Stimulated activated CD4-positive, alpha-beta T cell treated with anti-CD3 and anti-CD28 coated beads, TNF-alpha, amount 100 ng/mL, for 24 hours (primary cell): ENCODE measurements around the gene MBD3L3.
"Not testable (repeated sequence)": the region's sequence is repeated elsewhere in the genome, so short reads cannot be mapped to it uniquely, and the experiment has no call there.

Experiments used
- DNase-seq, 3 experiments: peaks; one replicate each; pipeline ENCODE4 v3.0.0-alpha.2; 2020; ENCODE audit warnings: low read depth in 3 of 3

Gene MBD3L3

GRCh38 chr19:7063764-7064418, 5.4 kb upstream of the MBD3L3 start:
- no peak for DNase-seq

GRCh38 chr19:7063339-7063738, 4.9 kb upstream of the MBD3L3 start:
- DNase-seq = no peak

- not testable (repeated sequence) for DNase-seq
Observed at GRCh38 chr19:7059977-7060376, 1.5 kb upstream of the MBD3L3 start.

- DNase-seq = not testable (repeated sequence)
Observed at GRCh38 chr19:7056371-7056770, 2.1 kb downstream of the MBD3L3 start.

- not testable (repeated sequence) for DNase-seq
Observed at GRCh38 chr19:7055679-7056078, 2.8 kb downstream of the MBD3L3 start.

- not testable (repeated sequence) for DNase-seq
Observed at GRCh38 chr19:7054635-7055368, 3.7 kb downstream of the MBD3L3 start.

- not testable (repeated sequence) for DNase-seq
Observed at GRCh38 chr19:7052896-7053295, 5.6 kb downstream of the MBD3L3 start.

- DNase-seq = not testable (repeated sequence)
Observed at GRCh38 chr19:7051421-7051820, 7.1 kb downstream of the MBD3L3 start.

- DNase-seq = not testable (repeated sequence)
Observed at GRCh38 chr19:7049021-7049420, 9.5 kb downstream of the MBD3L3 start, which contains the start of gene MBD3L2. MBD3L2 (plus strand) TSS chr19:7049321; CDS start chr19:7049374, 53 bp downstream.

GRCh38 chr19:7041563-7041962, 16.9 kb downstream of the MBD3L3 start:
- DNase-seq = not testable (repeated sequence)

GRCh38 chr19:7040079-7040478, 18.4 kb downstream of the MBD3L3 start, which contains the start of gene MBD3L4:
MBD3L4 (minus strand) TSS chr19:7040179; CDS start chr19:7040144, 35 bp downstream.
- DNase-seq = not testable (repeated sequence)

- not testable (repeated sequence) for DNase-seq
Observed at GRCh38 chr19:7030278-7030677, 28.2 kb downstream of the MBD3L3 start, which contains the start of gene MBD3L5. MBD3L5 (plus strand) TSS chr19:7030578; CDS start chr19:7030612, 34 bp downstream.

GRCh38 chr19:7028790-7029189, 29.7 kb downstream of the MBD3L3 start:
- DNase-seq = not testable (repeated sequence)

- not testable (repeated sequence) for DNase-seq
Observed at GRCh38 chr19:7021331-7021730, 37.1 kb downstream of the MBD3L3 start, which contains the start of gene MBD3L2B. MBD3L2B (minus strand) TSS chr19:7021431; CDS start chr19:7021397, 34 bp downstream.

- DNase-seq = no peak
Observed at GRCh38 chr19:7018828-7019227, 39.6 kb downstream of the MBD3L3 start.

GRCh38 chr19:7013678-7014077, 44.8 kb downstream of the MBD3L3 start:
- DNase-seq = no peak

- DNase-seq = peak in 1 of 3 experiments; percentile 40
Observed at GRCh38 chr19:7010722-7011593, 47.5 kb downstream of the MBD3L3 start.

- no peak for DNase-seq
Observed at GRCh38 chr19:7007859-7008258, 50.6 kb downstream of the MBD3L3 start.
